GM12891 (cell line): ENCODE measurements around the gene CPED1.

Experiments
- DNase-seq: peaks from one replicate; pipeline ENCODE4 v3.0.0; 2011; ENCODE audit warnings: low spot score; ENCODE audit not compliant: insufficient read length
- FAIRE-seq: peaks from 2 replicates; lab custom pipeline; 2011; peaks lifted over from hg19 to GRCh38; lab: Jason Lieb, UNC
- PAX5 ChIP-seq: IDR thresholded peaks from 2 replicates; pipeline ENCODE4 v1.6.1; 2011; ENCODE audit warnings: low read length, moderate library complexity, mild to moderate bottlenecking; ENCODE audit not compliant: insufficient read depth, severe bottlenecking
- POLR2A ChIP-seq: IDR thresholded peaks from 2 replicates; pipeline ENCODE4 v1.6.1; 2011; ENCODE audit warnings: low read depth, low read length, control low read depth
- POLR2AphosphoS5 ChIP-seq: IDR thresholded peaks from 2 replicates; pipeline ENCODE4 v1.6.1; 2011; ENCODE audit warnings: low read depth, low read length, control low read depth
- POU2F2 ChIP-seq: IDR thresholded peaks from 2 replicates; pipeline ENCODE4 v1.6.1; 2011; ENCODE audit warnings: low read depth, mild to moderate bottlenecking, control low read depth, low read length, moderate library complexity
- SPI1 ChIP-seq: IDR thresholded peaks from 2 replicates; pipeline ENCODE4 v1.6.1; 2011; ENCODE audit warnings: low read depth, low read length, control low read depth
- TAF1 ChIP-seq: IDR thresholded peaks from 2 replicates; pipeline ENCODE4 v1.6.1; 2011; ENCODE audit warnings: low read depth, low read length, control low read depth

Gene CPED1

GRCh38 chr7:120950539-120951308, 37.8 kb upstream of the CPED1 start, which contains the start of gene ING3:
Gene ING3, plus strand, starts transcription at chr7:120950777. Its CDS starts 120 bp downstream, at chr7:120950897.
- DNase-seq = peak; percentile 50

GRCh38 chr7:120951309-120951699, 37.2 kb upstream of the CPED1 start:
- FAIRE-seq (no peak), DNase-seq (no peak)
- TF ChIP-seq POU2F2 (no peak), PAX5 (no peak), POLR2A (no peak), POLR2AphosphoS5 (no peak), TAF1 (no peak; the same call in 1 of the 2 replicates)

More at GRCh38 chr7:120950539-120951308, 37.8 kb upstream of the CPED1 start, which contains the start of gene ING3:
- peak; percentile 97 for FAIRE-seq
- TF ChIP-seq POU2F2 (peak; percentile 73), POLR2A (peak; percentile 75), PAX5 (no peak), POLR2AphosphoS5 (peak; percentile 74), TAF1 (peak; percentile 69; the same call in 1 of the 2 replicates), SPI1 (no peak)

DNA sequence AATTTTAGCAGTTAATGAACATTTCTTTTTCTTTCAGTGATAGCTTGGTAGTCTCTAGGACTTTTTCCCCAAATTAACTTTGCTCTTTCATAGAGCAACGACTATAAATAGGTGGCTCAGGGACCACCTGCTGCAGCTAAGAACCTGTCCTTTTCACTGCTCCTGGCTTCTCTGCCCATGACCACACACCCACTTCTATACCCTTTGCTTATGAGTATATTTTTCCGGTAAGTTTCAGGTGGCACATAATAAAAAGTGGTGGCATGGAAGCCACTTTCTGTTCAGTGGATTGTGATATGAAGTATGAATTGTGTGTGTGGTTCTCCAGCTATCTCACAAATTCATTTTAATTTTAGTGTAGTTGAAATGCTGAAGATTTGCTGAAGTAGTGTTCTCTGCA, 36.7 kb upstream of the CPED1 start:
- DNase-seq (no peak), FAIRE-seq (no peak)
- no peak for TF ChIP-seq POU2F2
- TF ChIP-seq TAF1 = no peak

DNA sequence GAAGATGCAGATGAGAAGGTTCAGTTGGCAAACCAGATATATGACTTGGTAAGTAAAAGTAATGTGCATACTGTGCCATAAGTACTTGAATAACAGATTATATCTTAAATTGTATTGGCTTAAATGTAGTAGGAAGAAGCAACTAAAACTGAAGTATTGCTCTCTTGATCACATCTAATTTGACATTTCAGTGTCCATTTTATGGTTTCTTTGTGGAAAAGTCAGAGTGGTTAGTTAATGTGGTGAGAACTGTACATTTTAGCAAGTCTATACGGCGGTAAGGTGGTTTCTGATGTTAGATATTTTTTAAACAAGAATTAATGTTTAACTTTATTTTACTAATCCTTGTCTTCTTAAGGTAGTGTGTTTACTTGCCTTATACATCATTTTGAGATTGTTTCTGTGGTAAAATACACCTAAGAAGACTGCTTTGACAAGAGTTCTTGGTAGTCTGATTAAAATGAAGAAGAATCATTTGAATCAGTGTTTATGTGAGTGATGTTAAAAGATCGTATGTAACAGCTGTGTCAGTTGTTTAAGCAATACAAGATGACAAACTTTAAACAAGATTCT, 32.8 kb upstream of the CPED1 start:
- FAIRE-seq = no peak
- no peak for TF ChIP-seq PAX5
- no peak for TF ChIP-seq POLR2AphosphoS5
- no peak for TF ChIP-seq POLR2A
- TF ChIP-seq POU2F2 = no peak
- TF ChIP-seq TAF1 = no peak
- TF ChIP-seq SPI1 = no peak

DNA sequence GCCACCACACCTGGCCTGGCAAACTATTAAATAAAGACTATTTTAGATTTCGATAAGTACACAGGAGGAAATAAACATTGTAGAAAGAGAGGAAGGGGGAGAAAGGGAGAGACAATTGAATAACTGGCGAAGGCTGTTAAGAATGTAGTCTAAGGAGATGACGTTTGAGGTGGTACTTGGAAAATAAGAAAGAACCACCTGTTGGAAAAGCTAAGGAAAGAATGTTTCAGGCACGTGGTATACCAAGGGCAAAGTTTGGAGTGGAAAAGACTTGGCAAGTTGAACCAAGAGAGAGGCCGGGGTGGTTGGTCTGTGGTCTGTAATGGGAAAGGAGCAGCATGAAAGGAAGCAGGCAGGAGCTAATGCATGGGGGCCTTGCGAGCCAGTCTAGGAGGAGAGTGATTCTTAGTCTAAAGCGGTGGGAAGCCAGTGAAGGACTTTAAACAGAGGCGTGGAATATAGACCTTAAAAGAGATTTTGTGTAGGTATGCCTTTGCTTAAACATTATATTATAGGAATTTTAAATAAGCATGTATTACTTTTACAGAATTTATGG, 28.5 kb upstream of the CPED1 start:
- TF ChIP-seq TAF1 = no peak
- TF ChIP-seq POLR2AphosphoS5 = no peak
- TF ChIP-seq POLR2A = no peak
- no peak for TF ChIP-seq POU2F2
- TF ChIP-seq PAX5 = no peak
- TF ChIP-seq SPI1 = no peak
- DNase-seq (no peak), FAIRE-seq (no peak)

More for the DNA sequence above, 32.8 kb upstream of the CPED1 start:
- no peak for DNase-seq

DNA sequence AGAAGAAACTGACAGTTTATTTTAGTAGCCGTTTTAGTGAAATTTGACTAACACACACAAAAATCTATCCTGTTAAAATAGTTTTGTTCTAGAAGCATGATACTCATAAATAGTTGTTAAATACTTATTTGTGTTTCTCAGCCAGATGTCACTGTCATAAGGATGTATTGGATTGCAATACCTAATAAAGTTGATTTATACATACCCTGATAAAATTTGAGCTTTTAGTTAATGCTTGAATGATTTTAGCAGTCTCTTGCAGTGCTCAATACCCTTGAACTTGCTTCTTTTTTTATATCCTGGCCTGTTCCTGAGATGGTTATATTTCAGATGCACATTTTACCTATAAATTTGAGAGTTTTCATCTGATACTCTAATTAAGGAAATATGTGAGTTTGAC, 27.8 kb upstream of the CPED1 start:
- no peak for DNase-seq
- no peak for FAIRE-seq
- no peak for TF ChIP-seq POLR2A
- no peak for TF ChIP-seq SPI1
- TF ChIP-seq POLR2AphosphoS5 = no peak
- no peak for TF ChIP-seq PAX5
- no peak for TF ChIP-seq TAF1

DNA sequence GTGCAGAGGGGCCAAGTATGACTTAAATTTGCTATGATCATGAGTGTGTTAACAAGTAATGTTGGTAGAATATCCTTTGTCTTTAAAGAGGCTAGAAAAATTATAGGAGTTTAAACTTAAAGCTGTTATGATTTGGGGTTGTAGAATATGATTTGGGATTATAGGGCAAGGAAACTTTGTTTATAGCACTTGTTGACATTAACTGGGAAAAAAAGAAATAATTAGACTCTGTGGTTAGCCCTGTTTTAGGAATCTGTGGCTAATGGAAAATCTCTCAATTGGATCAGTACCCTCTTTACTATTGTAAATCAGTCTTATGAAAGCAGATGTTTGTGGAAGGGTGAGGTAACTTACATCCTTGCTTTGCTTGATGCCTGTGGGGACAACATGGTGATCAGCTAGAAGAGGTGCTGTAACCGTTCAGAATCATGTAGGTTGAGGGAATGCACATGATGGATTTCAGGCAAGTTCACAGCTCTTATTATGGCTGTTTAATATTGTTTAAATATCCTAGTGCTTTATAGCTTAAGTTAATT, 26.8 kb upstream of the CPED1 start:
- DNase-seq (no peak), FAIRE-seq (no peak)

GRCh38 chr7:120964088-120964487, 24.4 kb upstream of the CPED1 start:
- DNase-seq = no peak
- TF ChIP-seq POLR2A (no peak), POU2F2 (no peak), TAF1 (no peak), PAX5 (no peak), SPI1 (no peak), POLR2AphosphoS5 (no peak)
- no peak for FAIRE-seq

More for the DNA sequence above, 26.8 kb upstream of the CPED1 start:
- no peak for TF ChIP-seq POLR2A
- no peak for TF ChIP-seq POLR2AphosphoS5
- no peak for TF ChIP-seq TAF1
- TF ChIP-seq PAX5 = no peak
- no peak for TF ChIP-seq POU2F2
- TF ChIP-seq SPI1 = no peak

DNA sequence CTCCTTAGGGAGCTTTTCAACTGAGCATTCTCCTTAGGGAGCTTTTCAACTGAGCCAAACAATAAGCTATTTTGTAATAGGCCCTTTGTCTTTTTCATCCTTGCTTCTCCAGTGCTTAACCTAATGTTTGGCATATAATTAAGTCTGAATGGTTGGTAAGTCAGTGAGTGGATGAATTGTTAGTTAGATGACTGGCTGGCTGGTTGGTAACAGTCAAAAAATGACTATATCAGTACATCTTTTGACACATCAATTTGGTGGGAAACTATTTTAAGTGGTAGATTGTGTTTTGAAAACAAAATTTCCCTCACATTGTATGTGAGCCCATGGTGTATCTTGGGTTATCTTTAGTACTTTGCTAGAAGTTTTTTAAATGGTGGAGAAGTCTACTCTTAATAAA, 21.6 kb upstream of the CPED1 start:
- no peak for DNase-seq
- FAIRE-seq = no peak

More for the DNA sequence above, 21.6 kb upstream of the CPED1 start:
- no peak for TF ChIP-seq POLR2AphosphoS5
- no peak for TF ChIP-seq PAX5
- TF ChIP-seq POLR2A = no peak
- TF ChIP-seq SPI1 = no peak
- TF ChIP-seq POU2F2 = no peak
- TF ChIP-seq TAF1 = no peak
